GM18499 (cell line): ENCODE results near the gene LRRC72.
"Not testable (repeated sequence)": the region's sequence is repeated elsewhere in the genome, so short reads cannot be mapped to it uniquely, and the experiment has no call there.

Source experiments
- ATAC-seq: cut with Tn5 transposase; IDR thresholded peaks from one replicate; pipeline ENCODE4 v1.9.1; 2021; ENCODE audit warnings: moderate number of reproducible peaks; ENCODE audit not compliant: insufficient read depth, unreplicated experiment

The LRRC72 gene

GRCh38 chr7:16526742-16527540, at the start of gene LRRC72:
Gene LRRC72 (plus strand): TSS chr7:16526825. CDS start chr7:16526953, 128 bp downstream.
- no peak for ATAC-seq

GRCh38 chr7:16479161-16479560, 47.5 kb upstream of the LRRC72 start:
- no peak for ATAC-seq

GRCh38 chr7:16479591-16479990, 47.0 kb upstream of the LRRC72 start:
- no peak for ATAC-seq

GRCh38 chr7:16484453-16485158, 42.0 kb upstream of the LRRC72 start:
- ATAC-seq = no peak

- no peak for ATAC-seq
Measured at GRCh38 chr7:16491148-16491547, 35.5 kb upstream of the LRRC72 start.

GRCh38 chr7:16492513-16493062, 34.0 kb upstream of the LRRC72 start:
- ATAC-seq = no peak

GRCh38 chr7:16493266-16493665, 33.4 kb upstream of the LRRC72 start:
- no peak for ATAC-seq

- ATAC-seq = no peak
Measured at GRCh38 chr7:16494551-16494950, 32.1 kb upstream of the LRRC72 start.

- no peak for ATAC-seq
Measured at GRCh38 chr7:16494955-16495719, 31.5 kb upstream of the LRRC72 start.

- no peak for ATAC-seq
Measured at GRCh38 chr7:16498122-16498521, 28.5 kb upstream of the LRRC72 start.

GRCh38 chr7:16502303-16502702, 24.3 kb upstream of the LRRC72 start:
- no peak for ATAC-seq

GRCh38 chr7:16504019-16504418, 22.6 kb upstream of the LRRC72 start:
- ATAC-seq = no peak

- ATAC-seq = not testable (repeated sequence)
Measured at GRCh38 chr7:16506422-16506821, 20.2 kb upstream of the LRRC72 start.

GRCh38 chr7:16509829-16510228, 16.8 kb upstream of the LRRC72 start:
- no peak for ATAC-seq

GRCh38 chr7:16511314-16511713, 15.3 kb upstream of the LRRC72 start:
- no peak for ATAC-seq

- no peak for ATAC-seq
Measured at GRCh38 chr7:16512097-16512496, 14.5 kb upstream of the LRRC72 start.

- no peak for ATAC-seq
Measured at GRCh38 chr7:16514271-16514670, 12.4 kb upstream of the LRRC72 start.

- no peak for ATAC-seq
Measured at GRCh38 chr7:16514729-16515128, 11.9 kb upstream of the LRRC72 start.

GRCh38 chr7:16515785-16516685, 10.6 kb upstream of the LRRC72 start:
- no peak for ATAC-seq

- not testable (repeated sequence) for ATAC-seq
Measured at GRCh38 chr7:16519985-16520384, 6.6 kb upstream of the LRRC72 start.
